WTC11 (cell line): ENCODE data around the gene CFH. TPM values are rescaled to one million over a fixed set of nuclear protein-coding genes. Genes with fewer than 3 reads are reported as not detected.

Experiments used
- ATAC-seq: fragments of 200-7000 bp; cut with Tn5 transposase; 2 replicates; pipeline ENCODE4 v1.10.0; 2021; ENCODE audit warnings: mild to moderate bottlenecking, moderate library complexity
- CTCF ChIA-PET: fragments of 300-600 bp; sonication (Branson Sonifier 250); formaldehyde crosslinking; loops from one replicate; lab custom pipeline; 2021; ENCODE audit warnings: antibody characterized with exemption; lab: Charles Lee
- POLR2A ChIA-PET: fragments of 350-600 bp; sonication (Branson Sonifier 250); formaldehyde crosslinking; loops from one replicate; lab custom pipeline; 2021; ENCODE audit warnings: antibody characterized with exemption; lab: Charles Lee
- DNase-seq: peaks from one replicate; pipeline ENCODE4 v3.0.0; 2021; ENCODE audit warnings: low spot score
- H3K27ac Mint-ChIP-seq: 2 replicates; pipeline ENCODE4 v1.8.0; 2021; ENCODE audit warnings: mixed read lengths
- H3K27me3 Mint-ChIP-seq: 2 replicates; pipeline ENCODE4 v1.8.0; 2021; ENCODE audit warnings: low read depth, mild to moderate bottlenecking, moderate library complexity, mixed read lengths
- H3K36me3 Mint-ChIP-seq: 2 replicates; pipeline ENCODE4 v1.8.0; 2021; ENCODE audit warnings: mixed read lengths
- H3K4me1 Mint-ChIP-seq: 2 replicates; pipeline ENCODE4 v1.8.0; 2022; ENCODE audit warnings: mixed read lengths
- H3K4me3 Mint-ChIP-seq: 2 replicates; pipeline ENCODE4 v1.8.0; 2021; ENCODE audit warnings: mild to moderate bottlenecking, moderate library complexity, mixed read lengths
- H3K9me3 Mint-ChIP-seq: 2 replicates; pipeline ENCODE4 v1.8.0; 2021; ENCODE audit warnings: mixed read lengths
- ARID4B ChIP-seq: sonication (generic); formaldehyde crosslinking; IDR thresholded peaks from 2 replicates; pipeline ENCODE4 v1.8.0; 2023; ENCODE audit warnings: missing genetic modification reagents, mild to moderate bottlenecking, borderline replicate concordance
- ATF1 ChIP-seq: sonication (generic); formaldehyde crosslinking; IDR thresholded peaks from 2 replicates; pipeline ENCODE4 v1.8.1; 2023; ENCODE audit warnings: mild to moderate bottlenecking, moderate library complexity, missing genetic modification reagents
- E2F5 ChIP-seq: sonication (generic); formaldehyde crosslinking; IDR thresholded peaks from 2 replicates; pipeline ENCODE4 v1.8.1; 2022; ENCODE audit warnings: mild to moderate bottlenecking, moderate library complexity, missing genetic modification reagents
- EMX1 ChIP-seq: fragments of 250-450 bp; sonication (Bioruptor Pico); IDR thresholded peaks from 2 replicates; pipeline ENCODE4 v1.8.0; 2021; ENCODE audit warnings: mild to moderate bottlenecking
- ETV6 ChIP-seq: sonication (generic); formaldehyde crosslinking; IDR thresholded peaks from 2 replicates; pipeline ENCODE4 v1.8.1; 2022; ENCODE audit warnings: mild to moderate bottlenecking, missing genetic modification reagents
- FOXK1 ChIP-seq: sonication (generic); formaldehyde crosslinking; IDR thresholded peaks from 2 replicates; pipeline ENCODE4 v1.8.0; 2022; ENCODE audit warnings: mild to moderate bottlenecking, moderate library complexity, missing genetic modification reagents
- GTF2I ChIP-seq: fragments of 250-450 bp; sonication (Bioruptor Pico); conservative IDR thresholded peaks from 2 replicates; pipeline ENCODE4 v1.4.0; 2021; ENCODE audit warnings: mild to moderate bottlenecking
- IRF2 ChIP-seq: sonication (generic); formaldehyde crosslinking; IDR thresholded peaks from 2 replicates; pipeline ENCODE4 v1.8.0; 2022; ENCODE audit warnings: low read depth, missing genetic modification reagents, borderline replicate concordance
- KAT7 ChIP-seq: sonication (generic); formaldehyde crosslinking; IDR thresholded peaks from 2 replicates; pipeline ENCODE4 v1.8.1; 2023; ENCODE audit warnings: missing genetic modification reagents, mild to moderate bottlenecking, borderline replicate concordance
- NFATC4 ChIP-seq: fragments of 250-450 bp; sonication (Bioruptor Pico); IDR thresholded peaks from 2 replicates; pipeline ENCODE4 v1.9.0; 2021; ENCODE audit warnings: mild to moderate bottlenecking
- NR1H2 ChIP-seq: sonication (generic); formaldehyde crosslinking; IDR thresholded peaks from 2 replicates; pipeline ENCODE4 v1.9.0; 2021; ENCODE audit warnings: mild to moderate bottlenecking, moderate library complexity, missing genetic modification reagents
- NR2C2 ChIP-seq: sonication (generic); formaldehyde crosslinking; IDR thresholded peaks from 2 replicates; pipeline ENCODE4 v1.8.0; 2022; ENCODE audit warnings: mild to moderate bottlenecking, missing genetic modification reagents
- SOX15 ChIP-seq: fragments of 250-450 bp; sonication (Bioruptor Pico); IDR thresholded peaks from 2 replicates; pipeline ENCODE4 v1.9.0; 2021; ENCODE audit warnings: mild to moderate bottlenecking
- SP1 ChIP-seq: sonication (generic); formaldehyde crosslinking; conservative IDR thresholded peaks from 2 replicates; pipeline ENCODE4 v1.8.1; 2022; ENCODE audit warnings: missing genetic modification reagents
- ZNF232 ChIP-seq: sonication (generic); formaldehyde crosslinking; IDR thresholded peaks from 2 replicates; pipeline ENCODE4 v1.8.0; 2022; ENCODE audit warnings: mild to moderate bottlenecking, missing genetic modification reagents
- ZNF317 ChIP-seq: sonication (generic); formaldehyde crosslinking; IDR thresholded peaks from 2 replicates; pipeline ENCODE4 v1.8.1; 2023; ENCODE audit warnings: low read depth, mild to moderate bottlenecking, moderate library complexity, missing genetic modification reagents, borderline replicate concordance
- ZNF512 ChIP-seq: sonication (generic); formaldehyde crosslinking; IDR thresholded peaks from 2 replicates; pipeline ENCODE4 v1.8.1; 2022; ENCODE audit warnings: missing genetic modification reagents, borderline replicate concordance
- ZNF671 ChIP-seq: fragments of 250-450 bp; sonication (Bioruptor Pico); IDR thresholded peaks from 2 replicates; pipeline ENCODE4 v1.8.0; 2021; ENCODE audit warnings: mild to moderate bottlenecking
- ZSCAN18 ChIP-seq: fragments of 250-450 bp; sonication (Bioruptor Pico); IDR thresholded peaks from 2 replicates; pipeline ENCODE4 v2.1.2; 2022; ENCODE audit warnings: mild to moderate bottlenecking, moderate library complexity
- total RNA-seq: library from RNA; stranded (reverse); gene quantifications from 3 replicates; pipeline ENCODE4 v1.2.3, GENCODE V29; 2021

The CFH gene
- total RNA-seq, 1 experiment from 2014 or later = 0.17 TPM

GRCh38 chr1:196623079-196623478, 28.8 kb upstream of the CFH start:
- H3K36me3 Mint-ChIP-seq = peaks cover 5% of the 10 kb centered on the region; the same call in 1 of the 2 replicates
- no peak for DNase-seq
- H3K4me3 Mint-ChIP-seq = no peak overlapping the region
- H3K4me1 Mint-ChIP-seq = peaks cover 4% of the 10 kb centered on the region
- H3K27me3 Mint-ChIP-seq = no peaks in the 10 kb centered on the region; the same call in 1 of the 2 replicates
- no peak for ATAC-seq
- ChIA-PET POLR2A (no interaction called here), CTCF (no interaction called here)
- H3K9me3 Mint-ChIP-seq = peaks cover 10% of the 10 kb centered on the region
- TF ChIP-seq E2F5 = no peak
- TF ChIP-seq SOX15 (CRISPR knock-in tag) = no peak
- TF ChIP-seq ZNF512 (CRISPR knock-in tag) = no peak
- no peak for TF ChIP-seq NFATC4
- TF ChIP-seq EMX1 (CRISPR knock-in tag) = no peak
- no peak for TF ChIP-seq FOXK1
- TF ChIP-seq ARID4B (CRISPR knock-in tag) = no peak
- no peak for TF ChIP-seq ATF1 (CRISPR knock-in tag)
- no peak for TF ChIP-seq SP1 (CRISPR knock-in tag)
- no peak for TF ChIP-seq IRF2 (CRISPR knock-in tag)
- TF ChIP-seq ZNF232 (CRISPR knock-in tag) = no peak
- no peak for TF ChIP-seq NR1H2 (CRISPR knock-in tag)
- H3K27ac Mint-ChIP-seq = no peak overlapping the region

- ATAC-seq = no peak
- Mint-ChIP-seq H3K4me1 (peaks cover 4% of the 10 kb centered on the region), H3K27me3 (no peaks in the 10 kb centered on the region), H3K27ac (no peak overlapping the region), H3K4me3 (no peak overlapping the region), H3K9me3 (peaks cover 26% of the 10 kb centered on the region), H3K36me3 (peaks cover 15% of the 10 kb centered on the region)
- no peak for DNase-seq
- POLR2A ChIA-PET = interaction anchor here (1.0 kb wide), 1 partner anchor 20 kb away, joined by 3 read pairs; no protein-coding TSS in a partner anchor
- TF ChIP-seq ZNF317 (CRISPR knock-in tag) = no peak
- CTCF ChIA-PET = no interaction called here
These were observed 23.0 kb upstream of the CFH start for GRCh38 chr1:196628838-196629237.

- H3K9me3 Mint-ChIP-seq = no peaks in the 10 kb centered on the region
These were observed 14.2 kb upstream of the CFH start for GRCh38 chr1:196637606-196638005.

More at GRCh38 chr1:196637606-196638005, 14.2 kb upstream of the CFH start:
- no peaks in the 10 kb centered on the region for H3K36me3 Mint-ChIP-seq
- DNase-seq = no peak
- CTCF ChIA-PET = no interaction called here
- no peak overlapping the region for H3K4me3 Mint-ChIP-seq
- no peak for TF ChIP-seq ETV6 (CRISPR knock-in tag)
- TF ChIP-seq ZSCAN18 = no peak
- no peak for TF ChIP-seq E2F5
- no peak for TF ChIP-seq FOXK1
- no peak for TF ChIP-seq KAT7
- TF ChIP-seq ZNF671 (CRISPR knock-in tag) = no peak
- no peak for TF ChIP-seq SP1 (CRISPR knock-in tag)
- TF ChIP-seq GTF2I (CRISPR knock-in tag) = no peak
- TF ChIP-seq NR2C2 (CRISPR knock-in tag) = no peak
- TF ChIP-seq, all 79 proteins: peak for 0
- POLR2A ChIA-PET = no interaction called here
- no peaks in the 10 kb centered on the region for H3K4me1 Mint-ChIP-seq
- no peaks in the 10 kb centered on the region for H3K27me3 Mint-ChIP-seq
- no peak for ATAC-seq
- H3K27ac Mint-ChIP-seq = no peak overlapping the region
